ENCODE data around the gene CACNA1S. TPM values are rescaled to one million over a fixed set of nuclear protein-coding genes. Genes with fewer than 3 reads are reported as not detected.

Gene CACNA1S
- total RNA-seq, 2 experiments from 2014 or later = not detected

GRCh38 chr1:201050515-201051277, 61.5 kb downstream of the CACNA1S start:
- POLR2A ChIA-PET = no interaction called here
- CTCF ChIA-PET = interaction anchor here (1.9 to 3.1 kb wide), 2 partner anchors 71 to 78 kb away, joined by 9 to 12 read pairs; no protein-coding TSS in a partner anchor

GRCh38 chr1:201049248-201049831, 62.9 kb downstream of the CACNA1S start:
- ChIA-PET CTCF (interaction anchor here (0.6 to 3.1 kb wide), 4 partner anchors 9 to 78 kb away, joined by 3 to 12 read pairs (median 6); no protein-coding TSS in a partner anchor), POLR2A (no interaction called here)

- ChIA-PET POLR2A (no interaction called here), CTCF (interaction anchor here (0.6 to 3.1 kb wide), 5 partner anchors 9 to 77 kb away, joined by 3 to 12 read pairs (median 4); no protein-coding TSS in a partner anchor)
These were observed 63.7 kb downstream of the CACNA1S start for GRCh38 chr1:201048521-201048920.

GRCh38 chr1:201044119-201044518, 68.1 kb downstream of the CACNA1S start:
- ChIA-PET CTCF (interaction anchor here (0.6 to 1.7 kb wide), 4 partner anchors 19 to 72 kb away, joined by 3 to 8 read pairs (median 4); no protein-coding TSS in a partner anchor), POLR2A (no interaction called here)

GRCh38 chr1:201042779-201043461, 69.3 kb downstream of the CACNA1S start:
- POLR2A ChIA-PET = no interaction called here

GRCh38 chr1:201041011-201041410, 71.2 kb downstream of the CACNA1S start:
- ChIA-PET CTCF (interaction anchor here (1.0 to 4.8 kb wide), 3 partner anchors 16 to 69 kb away, joined by 4 to 51 read pairs (median 41); no protein-coding TSS in a partner anchor), POLR2A (no interaction called here)

More at GRCh38 chr1:201042779-201043461, 69.3 kb downstream of the CACNA1S start:
- CTCF ChIA-PET = interaction anchor here (0.6 to 4.8 kb wide), 21 partner anchors 12 to 370 kb away, joined by 3 to 51 read pairs (median 4); partner anchors contain the start of gene GPR25

GRCh38 chr1:201039876-201040275, 72.3 kb downstream of the CACNA1S start:
- CTCF ChIA-PET = interaction anchor here (0.5 to 4.8 kb wide), 6 partner anchors 14 to 1827 kb away, joined by 3 to 51 read pairs (median 3); no protein-coding TSS in a partner anchor

GRCh38 chr1:201039418-201039817, 72.8 kb downstream of the CACNA1S start:
- ChIA-PET CTCF (interaction anchor here (0.6 to 4.8 kb wide), 5 partner anchors 13 to 1828 kb away, joined by 3 to 51 read pairs (median 3); no protein-coding TSS in a partner anchor), POLR2A (no interaction called here)

More at GRCh38 chr1:201039876-201040275, 72.3 kb downstream of the CACNA1S start:
- POLR2A ChIA-PET = no interaction called here

GRCh38 chr1:201038186-201038876, 73.9 kb downstream of the CACNA1S start:
- POLR2A ChIA-PET = no interaction called here
- CTCF ChIA-PET = interaction anchor here (1.4 to 4.8 kb wide), 3 partner anchors 16 to 67 kb away, joined by 3 to 51 read pairs (median 8); no protein-coding TSS in a partner anchor

- CTCF ChIA-PET = interaction anchor here (0.9 to 1.1 kb wide), 3 partner anchors 13 to 57 kb away, joined by 3 read pairs; no protein-coding TSS in a partner anchor
- POLR2A ChIA-PET = interaction anchor here (0.7 to 0.9 kb wide), 2 partner anchors 9 to 14 kb away, joined by 3 to 7 read pairs; no protein-coding TSS in a partner anchor
These were observed 75.9 kb downstream of the CACNA1S start for GRCh38 chr1:201036188-201036842.

GRCh38 chr1:201034671-201035070, 77.6 kb downstream of the CACNA1S start:
- CTCF ChIA-PET = no interaction called here
- POLR2A ChIA-PET = no interaction called here

GRCh38 chr1:201032408-201032807, 79.8 kb downstream of the CACNA1S start:
- ChIA-PET CTCF (interaction anchor here (1.0 kb wide), 1 partner anchor 53 kb away, joined by 4 read pairs; no protein-coding TSS in a partner anchor), POLR2A (no interaction called here)

- POLR2A ChIA-PET = interaction anchor here (1.4 kb wide), 1 partner anchor 10 kb away, joined by 10 read pairs; no protein-coding TSS in a partner anchor
- CTCF ChIA-PET = interaction anchor here (0.6 to 2.1 kb wide), 2 partner anchors 49 to 959 kb away, joined by 5 to 7 read pairs; no protein-coding TSS in a partner anchor
These were observed 83.8 kb downstream of the CACNA1S start for GRCh38 chr1:201028461-201028889.

- CTCF ChIA-PET = interaction anchor here (0.8 to 3.4 kb wide), 5 partner anchors 12 to 88 kb away, joined by 3 to 18 read pairs (median 8); no protein-coding TSS in a partner anchor
- POLR2A ChIA-PET = interaction anchor here (0.7 kb wide), 1 partner anchor 12 kb away, joined by 7 read pairs; no protein-coding TSS in a partner anchor
These were observed 85.4 kb downstream of the CACNA1S start for GRCh38 chr1:201026836-201027235.

- ChIA-PET CTCF (interaction anchor here (0.8 to 3.4 kb wide), 7 partner anchors 11 to 88 kb away, joined by 3 to 18 read pairs (median 7); no protein-coding TSS in a partner anchor), POLR2A (interaction anchor here (1.5 kb wide), 1 partner anchor 10 kb away, joined by 7 read pairs; no protein-coding TSS in a partner anchor)
These were observed 86.0 kb downstream of the CACNA1S start for GRCh38 chr1:201026234-201026633.

GRCh38 chr1:201025571-201026002, 86.6 kb downstream of the CACNA1S start:
- ChIA-PET CTCF (interaction anchor here (0.9 to 3.4 kb wide), 10 partner anchors 10 to 94 kb away, joined by 3 to 18 read pairs (median 4); no protein-coding TSS in a partner anchor), POLR2A (interaction anchor here (1.5 kb wide), 1 partner anchor 10 kb away, joined by 7 read pairs; no protein-coding TSS in a partner anchor)

- CTCF ChIA-PET = interaction anchor here (1.1 to 3.4 kb wide), 8 partner anchors 9 to 95 kb away, joined by 3 to 18 read pairs (median 4); no protein-coding TSS in a partner anchor
- POLR2A ChIA-PET = interaction anchor here (0.5 to 1.2 kb wide), 2 partner anchors 9 to 130 kb away, joined by 4 to 6 read pairs; partner anchors contain the start of gene TMEM9
These were observed 87.6 kb downstream of the CACNA1S start for GRCh38 chr1:201024625-201024998.
